CD4-positive, alpha-beta T cell treated with Interleukin-17A for 1 hour (primary cell): ENCODE results near the gene ANKRD33.

Experiments used
- DNase-seq: peaks from one replicate; pipeline ENCODE4 v3.0.0-alpha.2; 2020

The ANKRD33 gene

GRCh38 chr12:51922146-51922545 is 34.2 kb downstream of the ANKRD33 start:
- DNase-seq = no peak

- DNase-seq = peak; percentile 21
Measured at GRCh38 chr12:51922762-51923505, 35.0 kb downstream of the ANKRD33 start.

- peak; percentile 53 for DNase-seq
Measured at GRCh38 chr12:51923506-51924365, 35.8 kb downstream of the ANKRD33 start.

GRCh38 chr12:51924551-51925319 is 36.8 kb downstream of the ANKRD33 start:
- no peak for DNase-seq

- DNase-seq = no peak
Measured at GRCh38 chr12:51925346-51926063, 37.6 kb downstream of the ANKRD33 start.

- DNase-seq = no peak
Measured at GRCh38 chr12:51926064-51926632, 38.2 kb downstream of the ANKRD33 start.

- DNase-seq = peak; percentile 53
Measured at GRCh38 chr12:51926718-51927117, 38.8 kb downstream of the ANKRD33 start.

GRCh38 chr12:51932218-51933076 is 44.5 kb downstream of the ANKRD33 start:
- DNase-seq = no peak

- DNase-seq = no peak
Measured at GRCh38 chr12:51934080-51934479, 46.2 kb downstream of the ANKRD33 start.

GRCh38 chr12:51937926-51938325 is 50.0 kb downstream of the ANKRD33 start:
- DNase-seq = no peak

GRCh38 chr12:51938726-51939125 is 50.8 kb downstream of the ANKRD33 start:
- DNase-seq = no peak

GRCh38 chr12:51941011-51941581 is 53.2 kb downstream of the ANKRD33 start:
- no peak for DNase-seq
